ENCODE measurements around the gene ENTPD8. TPM values are rescaled to one million over a fixed set of nuclear protein-coding genes. Genes with fewer than 3 reads are reported as not detected.

ENTPD8 gene
- total RNA-seq, 2 experiments from 2014 or later, result not detected

GRCh38 chr9:137397675-137398423 lies 43.3 kb downstream of the ENTPD8 start:
- no peaks in the 10 kb centered on the region for H4K20me1 ChIP-seq (ENCODE audit: insufficient read depth, low read length)
- no peak overlapping the region for H3K4me3 ChIP-seq (ENCODE audit: low read depth, low read length, poor library complexity, severe bottlenecking)
- no peak for DNase-seq (ENCODE audit: low spot score)
- CTCF ChIA-PET (ENCODE audit: unreplicated experiment), result no interaction called here
- no peaks in the 10 kb centered on the region for H3K79me2 ChIP-seq (ENCODE audit: insufficient read depth, low read depth, low read length)
- no peak overlapping the region for H3K27ac ChIP-seq (ENCODE audit: low read depth, low read length, poor library complexity, severe bottlenecking)
- H2AFZ ChIP-seq (ENCODE audit: low read length), result no peak overlapping the region
- H3K36me3 ChIP-seq (ENCODE audit: insufficient read depth, low read length), result no peaks in the 10 kb centered on the region
- H3K9me2 ChIP-seq (ENCODE audit: insufficient read depth, low read length), result no peaks in the 10 kb centered on the region
- H3K4me1 ChIP-seq (ENCODE audit: insufficient read depth, low read length, poor library complexity, severe bottlenecking), result no peaks in the 10 kb centered on the region
- H3K4me2 ChIP-seq (ENCODE audit: low read length), result no peak overlapping the region
- H3K9me3 ChIP-seq (ENCODE audit: low read length), result no peaks in the 10 kb centered on the region
- no TSS peak for BruUV-seq (replicated peaks)
- POLR2A ChIA-PET, result no interaction called here
- TF ChIP-seq CTCF (conservative IDR thresholded peaks at IDR 0.05; ENCODE audit: low read length), result no peak
- no peak for TF ChIP-seq EZH2phosphoT487 (IDR thresholded peaks at IDR 0.05; ENCODE audit: borderline replicate concordance, low read depth, low read length)
- intact Hi-C loops (cut with micrococcal nuclease; ENCODE audit: unreplicated experiment), result no loop called here

GRCh38 chr9:137396634-137397367 lies 44.4 kb downstream of the ENTPD8 start:
- H3K4me1 ChIP-seq (ENCODE audit: insufficient read depth, low read length, poor library complexity, severe bottlenecking), result no peaks in the 10 kb centered on the region
- no peaks in the 10 kb centered on the region for H3K36me3 ChIP-seq (ENCODE audit: insufficient read depth, low read length)
- H3K27ac ChIP-seq (ENCODE audit: low read depth, low read length, poor library complexity, severe bottlenecking), result no peak overlapping the region
- intact Hi-C loops (cut with micrococcal nuclease; ENCODE audit: unreplicated experiment), result no loop called here
- BruUV-seq (replicated peaks), result no TSS peak
- no peak overlapping the region for H3K4me3 ChIP-seq (ENCODE audit: low read depth, low read length, poor library complexity, severe bottlenecking)
- no peak overlapping the region for H2AFZ ChIP-seq (ENCODE audit: low read length)
- H3K4me2 ChIP-seq (ENCODE audit: low read length), result no peak overlapping the region
- no peak for DNase-seq (ENCODE audit: low spot score)
- CTCF ChIA-PET (ENCODE audit: unreplicated experiment), result no interaction called here
- no peaks in the 10 kb centered on the region for H4K20me1 ChIP-seq (ENCODE audit: insufficient read depth, low read length)
- no peaks in the 10 kb centered on the region for H3K9me3 ChIP-seq (ENCODE audit: low read length)
- TF ChIP-seq EZH2phosphoT487 (IDR thresholded peaks at IDR 0.05; ENCODE audit: borderline replicate concordance, low read depth, low read length), result no peak
- no peak for TF ChIP-seq CTCF (conservative IDR thresholded peaks at IDR 0.05; ENCODE audit: low read length)
- POLR2A ChIA-PET, result no interaction called here
- H3K9me2 ChIP-seq (ENCODE audit: insufficient read depth, low read length), result no peaks in the 10 kb centered on the region
- no peaks in the 10 kb centered on the region for H3K79me2 ChIP-seq (ENCODE audit: insufficient read depth, low read depth, low read length)

- TF ChIP-seq EZH2phosphoT487 (IDR thresholded peaks at IDR 0.05; ENCODE audit: borderline replicate concordance, low read depth, low read length) (no peak), CTCF (conservative IDR thresholded peaks at IDR 0.05; ENCODE audit: low read length) (no peak)
- Histone ChIP-seq H3K36me3 (ENCODE audit: insufficient read depth, low read length) (no peaks in the 10 kb centered on the region), H3K4me2 (ENCODE audit: low read length) (no peak overlapping the region), H3K9me3 (ENCODE audit: low read length) (no peaks in the 10 kb centered on the region), H3K27ac (ENCODE audit: low read depth, low read length, poor library complexity, severe bottlenecking) (no peak overlapping the region), H3K9me2 (ENCODE audit: insufficient read depth, low read length) (no peaks in the 10 kb centered on the region), H3K4me1 (ENCODE audit: insufficient read depth, low read length, poor library complexity, severe bottlenecking) (no peaks in the 10 kb centered on the region), H3K79me2 (ENCODE audit: insufficient read depth, low read depth, low read length) (no peaks in the 10 kb centered on the region), H3K4me3 (ENCODE audit: low read depth, low read length, poor library complexity, severe bottlenecking) (no peak overlapping the region), H2AFZ (ENCODE audit: low read length) (no peak overlapping the region), H4K20me1 (ENCODE audit: insufficient read depth, low read length) (no peaks in the 10 kb centered on the region)
- ChIA-PET POLR2A (no interaction called here), CTCF (ENCODE audit: unreplicated experiment) (no interaction called here)
- no TSS peak for BruUV-seq (replicated peaks)
- DNase-seq (ENCODE audit: low spot score), result no peak
- intact Hi-C loops (cut with micrococcal nuclease; ENCODE audit: unreplicated experiment), result no loop called here
Observed at GRCh38 chr9:137396227-137396626, 44.9 kb downstream of the ENTPD8 start.
